ENCODE data around the gene ANKRD37.

- TF ChIP-seq CTCF (IDR thresholded peaks at IDR 0.05) (no peak), ZFX (IDR thresholded peaks at IDR 0.05; ENCODE audit: borderline replicate concordance) (no peak)
Observed at GRCh38 chr4:185395238-185395955, 1.2 kb upstream of the ANKRD37 start, which contains the start of gene LRP2BP.

Measured in 22Rv1 (cell line).